ENCODE results near the gene CNIH2.
A peak's percentile ranks its signal among the peaks of the same experiment; 100 is the strongest.
"Not testable (repeated sequence)": the region's sequence is repeated elsewhere in the genome, so short reads cannot be mapped to it uniquely, and the experiment has no call there.

Gene CNIH2

GRCh38 chr11:66317723-66318599 lies 40.0 kb downstream of the CNIH2 start:
- H3K9me3 ChIP-seq (ENCODE audit: insufficient read depth, low read depth, low read length) = no peaks in the 10 kb centered on the region
- H3F3A ChIP-seq (ENCODE audit: low read depth) = no peaks in the 10 kb centered on the region
- peak overlapping the region; percentile 58 for H3K4me3 ChIP-seq (ENCODE audit: low read length, poor library complexity, severe bottlenecking)
- no peaks in the 10 kb centered on the region for H3K27me3 ChIP-seq (ENCODE audit: insufficient read depth, low read length, poor library complexity, severe bottlenecking)
- H3K4me2 ChIP-seq (ENCODE audit: low read depth, low read length, poor library complexity, severe bottlenecking) = peak overlapping the region; percentile 69
- H3K9me2 ChIP-seq (replicated peaks; ENCODE audit: low read depth, low read length) = no peaks in the 10 kb centered on the region
- H3K79me2 ChIP-seq (ENCODE audit: insufficient read depth, low read length) = no peaks in the 10 kb centered on the region
- no peaks in the 10 kb centered on the region for H4K20me1 ChIP-seq (ENCODE audit: insufficient read depth, low read length, poor library complexity, severe bottlenecking)
- peaks cover 42% of the 10 kb centered on the region for H3K4me1 ChIP-seq (ENCODE audit: insufficient read depth, low read length, poor library complexity, severe bottlenecking)
- H3K9ac ChIP-seq (ENCODE audit: low read depth, low read length, poor library complexity, severe bottlenecking) = peak overlapping the region; percentile 66
- no peak for TF ChIP-seq EZH2phosphoT487 (IDR thresholded peaks at IDR 0.05; ENCODE audit: borderline replicate concordance)
- no peak for TF ChIP-seq CTCF (conservative IDR thresholded peaks at IDR 0.05; ENCODE audit: low read length)
- no peaks in the 10 kb centered on the region for H3K36me3 ChIP-seq (ENCODE audit: insufficient read depth, low read length)
- H2AFZ ChIP-seq (ENCODE audit: low read length) = peak overlapping the region; percentile 18; the same call in 1 of the 2 replicates

GRCh38 chr11:66318600-66318970 lies 40.6 kb downstream of the CNIH2 start:
- H3K9me3 ChIP-seq (ENCODE audit: insufficient read depth, low read depth, low read length) = no peaks in the 10 kb centered on the region
- no peaks in the 10 kb centered on the region for H4K20me1 ChIP-seq (ENCODE audit: insufficient read depth, low read length, poor library complexity, severe bottlenecking)
- peak overlapping the region; percentile 66 for H3K9ac ChIP-seq (ENCODE audit: low read depth, low read length, poor library complexity, severe bottlenecking)
- peak overlapping the region; percentile 69 for H3K4me2 ChIP-seq (ENCODE audit: low read depth, low read length, poor library complexity, severe bottlenecking)
- H3K36me3 ChIP-seq (ENCODE audit: insufficient read depth, low read length) = no peaks in the 10 kb centered on the region
- no peak for TF ChIP-seq CTCF (conservative IDR thresholded peaks at IDR 0.05; ENCODE audit: low read length)
- TF ChIP-seq EZH2phosphoT487 (IDR thresholded peaks at IDR 0.05; ENCODE audit: borderline replicate concordance) = no peak
- H3K79me2 ChIP-seq (ENCODE audit: insufficient read depth, low read length) = no peaks in the 10 kb centered on the region
- peak overlapping the region; percentile 3; the same call in 1 of the 2 replicates for H2AFZ ChIP-seq (ENCODE audit: low read length)
- H3K9me2 ChIP-seq (replicated peaks; ENCODE audit: low read depth, low read length) = no peaks in the 10 kb centered on the region
- peaks cover 36% of the 10 kb centered on the region for H3K4me1 ChIP-seq (ENCODE audit: insufficient read depth, low read length, poor library complexity, severe bottlenecking)
- H3F3A ChIP-seq (ENCODE audit: low read depth) = no peaks in the 10 kb centered on the region
- peak overlapping the region; percentile 58 for H3K4me3 ChIP-seq (ENCODE audit: low read length, poor library complexity, severe bottlenecking)
- H3K27me3 ChIP-seq (ENCODE audit: insufficient read depth, low read length, poor library complexity, severe bottlenecking) = no peaks in the 10 kb centered on the region

- H3K9ac ChIP-seq (ENCODE audit: low read depth, low read length, poor library complexity, severe bottlenecking); H4K20me1 ChIP-seq (ENCODE audit: insufficient read depth, low read length, poor library complexity, severe bottlenecking); H3K79me2 ChIP-seq (ENCODE audit: insufficient read depth, low read length); H3K4me3 ChIP-seq (ENCODE audit: low read length, poor library complexity, severe bottlenecking); H3K27me3 ChIP-seq (ENCODE audit: insufficient read depth, low read length, poor library complexity, severe bottlenecking); H3K4me2 ChIP-seq (ENCODE audit: low read depth, low read length, poor library complexity, severe bottlenecking); H2AFZ ChIP-seq (ENCODE audit: low read length); H3K36me3 ChIP-seq (ENCODE audit: insufficient read depth, low read length); H3F3A ChIP-seq (ENCODE audit: low read depth); H3K9me3 ChIP-seq (ENCODE audit: insufficient read depth, low read depth, low read length); H3K9me2 ChIP-seq (replicated peaks; ENCODE audit: low read depth, low read length): not testable (repeated sequence)
- H3K4me1 ChIP-seq (ENCODE audit: insufficient read depth, low read length, poor library complexity, severe bottlenecking) = peaks cover 29% of the 10 kb centered on the region
Measured at GRCh38 chr11:66320289-66320688, 42.3 kb downstream of the CNIH2 start.

GRCh38 chr11:66320748-66321147 lies 42.8 kb downstream of the CNIH2 start:
- H3K9ac ChIP-seq (ENCODE audit: low read depth, low read length, poor library complexity, severe bottlenecking); H3K27me3 ChIP-seq (ENCODE audit: insufficient read depth, low read length, poor library complexity, severe bottlenecking): not testable (repeated sequence)
- peaks cover 33% of the 10 kb centered on the region for H3K4me1 ChIP-seq (ENCODE audit: insufficient read depth, low read length, poor library complexity, severe bottlenecking)

More at GRCh38 chr11:66320748-66321147, 42.8 kb downstream of the CNIH2 start:
- not testable (repeated sequence) for H4K20me1 ChIP-seq (ENCODE audit: insufficient read depth, low read length, poor library complexity, severe bottlenecking); H3K4me3 ChIP-seq (ENCODE audit: low read length, poor library complexity, severe bottlenecking); H3K79me2 ChIP-seq (ENCODE audit: insufficient read depth, low read length); H2AFZ ChIP-seq (ENCODE audit: low read length); H3K4me2 ChIP-seq (ENCODE audit: low read depth, low read length, poor library complexity, severe bottlenecking); H3K36me3 ChIP-seq (ENCODE audit: insufficient read depth, low read length); H3F3A ChIP-seq (ENCODE audit: low read depth); H3K9me3 ChIP-seq (ENCODE audit: insufficient read depth, low read depth, low read length); H3K9me2 ChIP-seq (replicated peaks; ENCODE audit: low read depth, low read length)

All from Loucy (cell line).